Transverse colon (tissue), 4 donors: Measurements from ENCODE around the gene EIF5AL1. TPM values are rescaled to one million over a fixed set of nuclear protein-coding genes. Genes with fewer than 3 reads are reported as not detected.
"Not testable (repeated sequence)": the region's sequence is repeated elsewhere in the genome, so short reads cannot be mapped to it uniquely, and the experiment has no call there.

Experiments
- DNase-seq: peaks from one replicate; pipeline ENCODE4 v3.0.0-alpha.2; 2019
- H3K27ac ChIP-seq, 4 donors: fragments of 200-600 bp; sonication (generic); 2 replicates each; pipeline ENCODE4 v1.5.1; 2016 to 2018; ENCODE audit warnings: inconsistent platforms in 4 of 4
- H3K27me3 ChIP-seq: fragments of 200-600 bp; sonication (generic); 2 replicates; pipeline ENCODE4 v1.5.1; 2017; ENCODE audit warnings: inconsistent platforms
- H3K36me3 ChIP-seq, 4 donors: fragments of 200-600 bp; sonication (generic); 2 replicates each; pipeline ENCODE4 v1.5.1; 2017 to 2019; ENCODE audit warnings: inconsistent platforms in 4 of 4
- H3K4me1 ChIP-seq, 4 donors: fragments of 200-600 bp; sonication (generic); 2 replicates each; pipeline ENCODE4 v1.5.1; 2017 to 2020; ENCODE audit warnings: inconsistent platforms in 4 of 4
- H3K4me3 ChIP-seq, 4 donors: fragments of 200-600 bp; sonication (generic); 1 replicate in 1 of 4; 2 replicates in 3 of 4; pipeline versions ENCODE4 v1.5.1 to v1.6.1; 2017 to 2019; ENCODE audit warnings: inconsistent platforms in 4 of 4
- H3K9me3 ChIP-seq, 2 donors: fragments of 200-600 bp; sonication (generic); 2 replicates each; pipeline ENCODE4 v1.5.1; 2017 to 2019; ENCODE audit warnings: inconsistent platforms in 2 of 2
- CTCF ChIP-seq, 5 experiments: fragments of 200-600 bp in 3 of 5; fragments of 450-650 bp in 2 of 5; sonication (generic) in 3 of 5; IDR thresholded peaks; 1 replicate in 2 of 5; 2 replicates in 3 of 5; pipeline ENCODE4 v1.5.1; 2016 to 2017; ENCODE audit warnings: antibody characterized with exemption in 5 of 5, inconsistent platforms in 3 of 5, mild to moderate bottlenecking in 2 of 5, moderate library complexity in 1 of 5
- EP300 ChIP-seq: sonication (generic); formaldehyde crosslinking; IDR thresholded peaks from one replicate; pipeline ENCODE4 v1.6.1; 2017; ENCODE audit warnings: antibody characterized with exemption, low read depth
- POLR2A ChIP-seq: fragments of 450-650 bp; IDR thresholded peaks from one replicate; pipeline ENCODE4 v1.6.1; 2016; ENCODE audit warnings: antibody characterized with exemption, mild to moderate bottlenecking, moderate library complexity
- POLR2AphosphoS5 ChIP-seq, 3 donors: sonication (generic); formaldehyde crosslinking; IDR thresholded peaks; one replicate each; pipeline ENCODE4 v1.6.1; 2016; ENCODE audit warnings: antibody characterized with exemption in 3 of 3
- WGBS, 2 donors: methylation state at CpG; one replicate each; pipeline ENCODE4 v1.1.5; 2018; ENCODE audit warnings: low coverage in 1 of 2; 5-methylcytosine and 5-hydroxymethylcytosine counted together
- in situ Hi-C, 4 donors: fragments of 200-750 bp; cut with MboI; loops; one replicate each; pipeline versions ENCODE4 v1.15.0 to v1.15.1; 2017; ENCODE audit warnings: low sequenced_read_pairs in 3 of 4, low pct_ligation_motif_present in 1 of 4, low pct_unique_long_range_greater_than_20kb in 1 of 4
- intact Hi-C: fragments of 100-400 bp; cut with DNase I; formaldehyde crosslinking; loops from one replicate; pipeline ENCODE4 v1.15.1; 2023; ENCODE audit warnings: low total_unique reads
- total RNA-seq, 4 donors: library from RNA; depleted of rRNA; stranded (reverse); fragments of >200 nt; gene quantifications; one replicate each; pipeline ENCODE4 v1.1.0, GENCODE V29; 2016

EIF5AL1 gene
- total RNA-seq, 4 donors from 2014 or later = 0.16 to 0.27 TPM; not detected in 2

DNA sequence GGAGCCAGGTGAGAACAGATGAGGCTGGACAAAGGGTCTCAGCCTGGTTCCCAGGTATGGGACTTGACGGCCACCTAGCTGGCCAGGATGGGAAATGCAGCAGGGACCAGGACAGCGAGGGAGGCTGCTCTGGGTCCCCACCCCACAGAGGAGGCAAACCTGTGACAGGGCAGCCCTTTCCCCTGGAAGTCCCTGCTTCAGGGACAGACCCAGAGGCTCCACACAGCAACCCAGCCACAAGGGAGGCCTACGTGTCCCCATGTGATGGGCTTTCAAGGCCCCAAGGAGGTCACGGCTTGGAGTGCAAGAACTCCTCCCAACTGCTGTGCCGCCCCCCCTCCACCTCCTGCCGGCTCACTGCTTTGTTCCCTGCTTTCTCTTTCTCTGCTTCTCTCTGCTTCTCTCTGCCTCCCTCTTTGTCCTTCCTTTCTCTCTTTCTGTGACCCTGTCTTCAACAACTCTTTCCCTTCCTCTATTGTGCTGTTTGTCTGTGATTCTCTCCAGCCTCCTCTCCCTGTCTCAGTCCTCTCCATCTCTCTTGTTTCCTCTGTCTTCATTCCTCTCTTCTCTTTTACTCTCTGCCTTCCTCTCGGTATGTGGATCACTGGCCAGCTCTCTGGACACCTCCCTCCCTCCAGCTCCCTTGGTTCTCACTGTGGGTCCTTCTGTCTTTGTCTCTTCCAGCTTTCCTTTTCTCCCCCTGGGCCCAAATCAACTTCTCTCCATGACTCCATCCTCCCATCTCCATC lies 9.6 kb upstream of the EIF5AL1 start:
- H3K27me3 ChIP-seq = no peaks in the 10 kb centered on the region
- intact Hi-C loops = no loop called here
- DNase-seq = no peak
- TF ChIP-seq POLR2AphosphoS5 (IDR thresholded peaks at IDR 0.05) (no peak), EP300 (no peak), POLR2A (no peak), CTCF (IDR thresholded peaks at IDR 0.05) (peak in 3 of 5 experiments; percentile 20 to 22 (median 22))
- no peak overlapping the region for H3K27ac ChIP-seq
- no peaks in the 10 kb centered on the region for H3K9me3 ChIP-seq
- H3K4me3 ChIP-seq = no peak overlapping the region
- WGBS, 2 donors = 32 to 52% methylated on average over 4 to 7 of the region's 7 CpGs
- no peaks in the 10 kb centered on the region for H3K4me1 ChIP-seq
- H3K36me3 ChIP-seq = no peaks in the 10 kb centered on the region
- in situ Hi-C loops = no loop called here

DNA sequence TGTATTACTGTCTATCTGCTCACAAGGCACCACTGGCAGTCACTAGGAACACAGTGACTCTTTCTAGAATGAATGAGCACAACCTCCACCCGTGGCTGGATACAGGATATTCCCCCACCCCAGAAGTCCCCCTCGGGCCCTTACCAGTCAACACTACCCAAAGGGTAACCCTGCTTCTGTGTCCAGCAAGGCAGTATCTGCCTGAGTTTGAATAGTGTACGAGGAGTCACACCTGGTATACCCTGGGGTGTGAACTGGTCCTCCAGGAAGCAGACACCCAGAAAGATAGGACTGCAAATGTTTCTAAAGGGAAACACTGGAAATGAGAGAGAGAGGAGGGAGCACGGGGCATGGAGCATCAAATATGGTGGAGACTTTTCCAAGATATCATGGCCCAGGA lies 8.5 kb upstream of the EIF5AL1 start:
- H3K4me1 ChIP-seq, H3K27ac ChIP-seq, in situ Hi-C loops, intact Hi-C loops, H3K27me3 ChIP-seq, H3K36me3 ChIP-seq, H3K4me3 ChIP-seq, DNase-seq, H3K9me3 ChIP-seq: not testable (repeated sequence)
- 69% methylated on average over 4 of the region's 4 CpGs; no CpG with 5 or more reads in 1 of the 2 donors for WGBS, 2 donors

GRCh38 chr10:79504483-79504882 lies 7.8 kb upstream of the EIF5AL1 start:
- H3K4me1 ChIP-seq, H3K36me3 ChIP-seq, intact Hi-C loops, in situ Hi-C loops, H3K27ac ChIP-seq, H3K9me3 ChIP-seq, H3K27me3 ChIP-seq, H3K4me3 ChIP-seq, DNase-seq: not testable (repeated sequence)
- WGBS, 2 donors = no CpG with 5 or more reads among the region's 2 CpGs

GRCh38 chr10:79505328-79505727 lies 7.0 kb upstream of the EIF5AL1 start:
- in situ Hi-C loops, H3K36me3 ChIP-seq, H3K27ac ChIP-seq, H3K4me3 ChIP-seq, H3K27me3 ChIP-seq, H3K9me3 ChIP-seq, intact Hi-C loops, H3K4me1 ChIP-seq, DNase-seq: not testable (repeated sequence)

DNA sequence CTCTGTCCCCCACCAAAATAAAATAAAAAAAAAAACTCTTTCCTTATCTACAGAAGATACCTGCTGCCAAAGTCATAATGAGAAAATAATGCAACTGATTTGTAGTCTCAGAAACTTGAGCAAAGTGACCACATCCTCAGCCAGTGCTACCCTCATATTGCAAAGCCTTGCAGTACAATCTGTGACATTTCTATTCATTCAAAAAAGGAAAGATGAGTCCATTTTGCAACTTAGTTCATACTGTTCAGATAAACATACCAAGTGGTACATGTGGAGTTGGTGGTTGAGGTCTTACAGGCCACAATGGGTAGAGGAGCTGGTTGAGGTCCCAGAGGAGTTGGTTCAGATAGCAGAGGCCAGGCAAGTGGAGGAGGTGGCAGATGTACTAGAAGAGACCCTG lies 6.5 kb upstream of the EIF5AL1 start:
- in situ Hi-C loops (no loop called here), intact Hi-C loops (no loop called here)
- Histone ChIP-seq H3K36me3 (no peaks in the 10 kb centered on the region), H3K4me1 (no peaks in the 10 kb centered on the region), H3K9me3 (no peaks in the 10 kb centered on the region), H3K27me3 (no peaks in the 10 kb centered on the region), H3K27ac (no peak overlapping the region), H3K4me3 (no peak overlapping the region)
- no peak for DNase-seq
- no peak for TF ChIP-seq POLR2AphosphoS5 (IDR thresholded peaks at IDR 0.05)
- no peak for TF ChIP-seq EP300
- TF ChIP-seq CTCF (IDR thresholded peaks at IDR 0.05) = no peak
- TF ChIP-seq POLR2A = no peak
